Neutrophil (primary cell): ENCODE measurements around the gene SAP30.

Experiments
- H3K27ac ChIP-seq: fragments of 200-600 bp; sonication (generic); 2 replicates; pipeline ENCODE4 v1.5.1; 2016; ENCODE audit warnings: mild to moderate bottlenecking, moderate library complexity
- H3K27me3 ChIP-seq: fragments of 200-600 bp; sonication (generic); 2 replicates; pipeline ENCODE4 v1.6.0; 2016; ENCODE audit warnings: mild to moderate bottlenecking
- H3K36me3 ChIP-seq: fragments of 200-600 bp; sonication (generic); 2 replicates; pipeline ENCODE4 v1.5.1; 2017
- H3K4me1 ChIP-seq, 2 experiments: fragments of 200-600 bp in 1 of 2; sonication (generic) in 1 of 2; 1 replicate in 1 of 2; 2 replicates in 1 of 2; pipeline versions ENCODE4 v1.5.1 to v1.6.1; 2013 to 2016; ENCODE audit warnings: low read depth in 1 of 2, low read length in 1 of 2, mild to moderate bottlenecking in 1 of 2, moderate library complexity in 1 of 2; ENCODE audit not compliant: control insufficient read depth in 1 of 2, insufficient read depth in 1 of 2
- H3K4me3 ChIP-seq, 2 experiments: fragments of 200-600 bp in 1 of 2; sonication (generic) in 1 of 2; 1 replicate in 1 of 2; 2 replicates in 1 of 2; pipeline ENCODE4 v1.5.1; 2013 to 2016; ENCODE audit warnings: low read depth in 1 of 2, low read length in 1 of 2, mild to moderate bottlenecking in 1 of 2, moderate library complexity in 1 of 2
- H3K9me3 ChIP-seq: fragments of 200-600 bp; sonication (generic); 2 replicates; pipeline ENCODE4 v1.5.1; 2016
- CTCF ChIP-seq: fragments of 200-600 bp; sonication (generic); IDR thresholded peaks from 2 replicates; pipeline ENCODE4 v1.5.1; 2016; ENCODE audit warnings: antibody characterized with exemption

The SAP30 gene

GRCh38 chr4:173332963-173333657 lies 37.6 kb upstream of the SAP30 start:
- H3K4me3 ChIP-seq: peak overlapping the region; percentile 81 to 95
- H3K4me1 ChIP-seq: peaks cover 47 to 54% of the 10 kb centered on the region in 2 experiments
- H3K27ac ChIP-seq: peak overlapping the region; percentile 94
- peaks cover 43% of the 10 kb centered on the region for H3K36me3 ChIP-seq
- no peaks in the 10 kb centered on the region for H3K9me3 ChIP-seq
- no peak for TF ChIP-seq CTCF
- H3K27me3 ChIP-seq: no peaks in the 10 kb centered on the region

GRCh38 chr4:173333658-173334084 lies 37.1 kb upstream of the SAP30 start:
- Histone ChIP-seq H3K4me1 (peaks cover 47 to 54% of the 10 kb centered on the region in 2 experiments), H3K36me3 (peaks cover 37% of the 10 kb centered on the region), H3K4me3 (peak overlapping the region; percentile 81 to 95), H3K27me3 (no peaks in the 10 kb centered on the region), H3K27ac (peak overlapping the region; percentile 94), H3K9me3 (no peaks in the 10 kb centered on the region)
- no peak for TF ChIP-seq CTCF

- peaks cover 44 to 49% of the 10 kb centered on the region in 2 experiments for H3K4me1 ChIP-seq
- H3K4me3 ChIP-seq: peak within 1 kb of the TSS; percentile 81 to 95
- TF ChIP-seq CTCF: peak; percentile 32
- H3K36me3 ChIP-seq: peaks cover 31% of the 10 kb centered on the region
- H3K27me3 ChIP-seq: no peaks in the 10 kb centered on the region
- H3K9me3 ChIP-seq: no peaks in the 10 kb centered on the region
- peak within 1 kb of the TSS; percentile 94 for H3K27ac ChIP-seq
Observed at GRCh38 chr4:173334085-173334890, 36.5 kb upstream of the SAP30 start, which contains the start of gene HMGB2. Gene HMGB2, minus strand, starts transcription at chr4:173334358. Its CDS starts 709 bp downstream, at chr4:173333649.

- Histone ChIP-seq H3K27me3 (no peaks in the 10 kb centered on the region), H3K36me3 (peaks cover 22% of the 10 kb centered on the region), H3K4me3 (peak overlapping the region; percentile 81 to 95), H3K4me1 (peaks cover 36 to 40% of the 10 kb centered on the region in 2 experiments), H3K27ac (peak overlapping the region; percentile 94), H3K9me3 (no peaks in the 10 kb centered on the region)
- no peak for TF ChIP-seq CTCF
Observed at GRCh38 chr4:173334891-173335752, 35.6 kb upstream of the SAP30 start.

- Histone ChIP-seq H3K4me3 (no peak overlapping the region), H3K27me3 (no peaks in the 10 kb centered on the region), H3K27ac (no peak overlapping the region), H3K4me1 (peaks cover 12 to 18% of the 10 kb centered on the region in 2 experiments), H3K9me3 (no peaks in the 10 kb centered on the region), H3K36me3 (peaks cover 2% of the 10 kb centered on the region)
- no peak for TF ChIP-seq CTCF
Observed at GRCh38 chr4:173337463-173337862, 33.3 kb upstream of the SAP30 start.
